GM19043 (cell line): ENCODE results near the gene PCED1B.

ENCODE experiments used
- ATAC-seq: cut with Tn5 transposase; IDR thresholded peaks from one replicate; pipeline ENCODE4 v1.9.1; 2021; ENCODE audit warnings: low read depth; ENCODE audit not compliant: unreplicated experiment

The PCED1B gene

GRCh38 chr12:47087088-47087688 is 7.8 kb downstream of the PCED1B start:
- no peak for ATAC-seq

- no peak for ATAC-seq
These were observed 8.9 kb downstream of the PCED1B start for GRCh38 chr12:47088021-47088944.

GRCh38 chr12:47091009-47091408 is 11.6 kb downstream of the PCED1B start:
- ATAC-seq = no peak

- ATAC-seq = no peak
These were observed 15.4 kb downstream of the PCED1B start for GRCh38 chr12:47094804-47095203.

GRCh38 chr12:47095446-47096236 is 16.2 kb downstream of the PCED1B start:
- no peak for ATAC-seq

GRCh38 chr12:47097276-47097896 is 18.0 kb downstream of the PCED1B start:
- no peak for ATAC-seq

- ATAC-seq = no peak
These were observed 18.7 kb downstream of the PCED1B start for GRCh38 chr12:47098099-47098498.

GRCh38 chr12:47099610-47100009 is 20.2 kb downstream of the PCED1B start:
- no peak for ATAC-seq

- no peak for ATAC-seq
These were observed 20.7 kb downstream of the PCED1B start for GRCh38 chr12:47100160-47100559.

GRCh38 chr12:47102406-47102805 is 23.0 kb downstream of the PCED1B start:
- ATAC-seq = no peak

GRCh38 chr12:47102845-47103651 is 23.6 kb downstream of the PCED1B start:
- ATAC-seq = no peak

- ATAC-seq = no peak
These were observed 26.7 kb downstream of the PCED1B start for GRCh38 chr12:47105914-47106674.

GRCh38 chr12:47107446-47107845 is 28.0 kb downstream of the PCED1B start:
- ATAC-seq = no peak

- no peak for ATAC-seq
These were observed 28.5 kb downstream of the PCED1B start for GRCh38 chr12:47107926-47108325.

- no peak for ATAC-seq
These were observed 30.7 kb downstream of the PCED1B start for GRCh38 chr12:47110011-47110541.

- no peak for ATAC-seq
These were observed 31.4 kb downstream of the PCED1B start for GRCh38 chr12:47110718-47111391.

GRCh38 chr12:47111392-47111778 is 32.0 kb downstream of the PCED1B start:
- ATAC-seq = no peak

- no peak for ATAC-seq
These were observed 32.4 kb downstream of the PCED1B start for GRCh38 chr12:47111854-47112253.
